IMR-90 (cell line): ENCODE results near the gene SFR1. TPM values are rescaled to one million over a fixed set of nuclear protein-coding genes. Genes with fewer than 3 reads are reported as not detected.

Source experiments
- ATAC-seq: fragments of 200-7000 bp; cut with Tn5 transposase; 2 replicates; pipeline ENCODE4 v1.9.1; 2020; ENCODE audit warnings: low read depth, mild to moderate bottlenecking, moderate library complexity
- BruUV-seq: library from RNA; stranded (reverse); fragments of 400-500 nt; replicated peaks from 2 replicates; lab custom pipeline; 2021; lab: Mats Ljungman, UMichigan
- CTCF ChIA-PET: fragments of 300-600 bp; formaldehyde crosslinking; extraction: SDS; loops from one replicate; lab custom pipeline; 2021; ENCODE audit warnings: antibody characterized with exemption; lab: Yijun Ruan, JAX
- POLR2A ChIA-PET: fragments of 300-600 bp; sonication (Branson Sonifier 250); formaldehyde crosslinking; loops from one replicate; lab custom pipeline; 2022; ENCODE audit warnings: antibody characterized with exemption; ENCODE audit not compliant: unreplicated experiment; lab: Charles Lee
- DNase-seq: peaks from one replicate; pipeline ENCODE4 v3.0.0; 2013
- H2AFZ ChIP-seq: replicated peaks from 2 replicates; pipeline ENCODE3; 2013; ENCODE audit warnings: low read length, mild to moderate bottlenecking; ENCODE audit not compliant: poor library complexity
- H2AK5ac ChIP-seq: 2 replicates; pipeline ENCODE4 v1.6.1; 2013; ENCODE audit warnings: low read depth, low read length, inconsistent platforms
- H2AK9ac ChIP-seq: replicated peaks from 2 replicates; pipeline ENCODE3; 2013; ENCODE audit warnings: mild to moderate bottlenecking, low read depth, low read length, moderate library complexity; ENCODE audit not compliant: poor library complexity
- H2BK120ac ChIP-seq: 2 replicates; pipeline ENCODE4 v1.6.1; 2013; ENCODE audit warnings: low read depth, low read length, inconsistent platforms
- H2BK15ac ChIP-seq: 3 replicates; pipeline ENCODE4 v1.6.1; 2013; ENCODE audit warnings: low read depth, low read length, inconsistent platforms
- H2BK20ac ChIP-seq: 2 replicates; pipeline ENCODE4 v1.6.1; 2013; ENCODE audit warnings: low read depth, mild to moderate bottlenecking, inconsistent platforms, low read length, moderate library complexity
- H2BK5ac ChIP-seq: 2 replicates; pipeline ENCODE4 v1.6.1; 2013; ENCODE audit warnings: mild to moderate bottlenecking, low read depth, low read length, inconsistent platforms; ENCODE audit not compliant: poor library complexity, severe bottlenecking
- H3K14ac ChIP-seq: replicated peaks from 2 replicates; pipeline ENCODE4 v1.6.1; 2013; ENCODE audit warnings: low read depth, low read length, inconsistent platforms
- H3K18ac ChIP-seq: 2 replicates; pipeline ENCODE4 v1.6.1; 2013; ENCODE audit warnings: low read depth, low read length, control low read depth
- H3K23ac ChIP-seq: 2 replicates; pipeline ENCODE4 v1.6.1; 2013; ENCODE audit warnings: low read depth, low read length, inconsistent platforms
- H3K27ac ChIP-seq: 2 replicates; pipeline ENCODE4 v1.5.1; 2013; ENCODE audit warnings: mild to moderate bottlenecking, control low read depth, low read length; ENCODE audit not compliant: insufficient read depth
- H3K27me3 ChIP-seq: 2 replicates; pipeline ENCODE4 v1.6.1; 2013; ENCODE audit warnings: low read length; ENCODE audit not compliant: control insufficient read depth, insufficient read depth
- H3K36me3 ChIP-seq: 2 replicates; pipeline ENCODE4 v1.6.1; 2013; ENCODE audit warnings: low read length, mixed read lengths; ENCODE audit not compliant: control insufficient read depth, insufficient read depth
- H3K4ac ChIP-seq: 2 replicates; pipeline ENCODE4 v1.6.1; 2013; ENCODE audit warnings: low read depth, low read length, inconsistent platforms
- H3K4me1 ChIP-seq: 2 replicates; pipeline ENCODE4 v1.6.1; 2013; ENCODE audit warnings: low read length, mixed read lengths; ENCODE audit not compliant: control insufficient read depth, insufficient read depth
- H3K4me2 ChIP-seq: 2 replicates; pipeline ENCODE4 v1.6.1; 2013; ENCODE audit warnings: low read depth, mild to moderate bottlenecking, control low read depth, low read length, moderate library complexity
- H3K4me3 ChIP-seq: 2 replicates; pipeline ENCODE4 v1.5.1; 2013; ENCODE audit warnings: low read depth, mild to moderate bottlenecking, control low read depth, low read length, moderate library complexity; ENCODE audit not compliant: insufficient read depth
- H3K56ac ChIP-seq: 2 replicates; pipeline ENCODE4 v1.6.1; 2013; ENCODE audit warnings: low read length, inconsistent platforms; ENCODE audit not compliant: insufficient read depth; ENCODE audit errors: extremely low read depth
- H3K79me1 ChIP-seq, 2 experiments: 2 replicates each; pipeline ENCODE4 v1.6.1; 2013; ENCODE audit warnings: low read length in 2 of 2, inconsistent platforms in 1 of 2, low read depth in 1 of 2
- H3K9ac ChIP-seq: 2 replicates; pipeline ENCODE4 v1.6.1; 2013; ENCODE audit warnings: low read depth, low read length, control low read depth
- H3K9me1 ChIP-seq: 2 replicates; pipeline ENCODE4 v1.6.1; 2013; ENCODE audit warnings: low read length, inconsistent platforms; ENCODE audit not compliant: insufficient read depth
- H3K9me3 ChIP-seq: 2 replicates; pipeline ENCODE4 v1.6.1; 2013; ENCODE audit warnings: low read length; ENCODE audit not compliant: control insufficient read depth, insufficient read depth
- H4K20me1 ChIP-seq: 2 replicates; pipeline ENCODE4 v1.6.1; 2013; ENCODE audit warnings: low read length, inconsistent platforms; ENCODE audit not compliant: insufficient read depth
- H4K5ac ChIP-seq: 2 replicates; pipeline ENCODE4 v1.6.1; 2013; ENCODE audit warnings: mild to moderate bottlenecking, low read depth, low read length, control low read depth
- H4K8ac ChIP-seq, 2 experiments: 2 replicates each; pipeline ENCODE4 v1.6.1; 2013; ENCODE audit warnings: low read depth in 2 of 2, low read length in 2 of 2, control low read depth in 1 of 2, inconsistent platforms in 1 of 2
- H4K91ac ChIP-seq: 2 replicates; pipeline ENCODE4 v1.6.1; 2013; ENCODE audit warnings: low read depth, low read length, inconsistent platforms; ENCODE audit not compliant: insufficient read depth
- CEBPB ChIP-seq: IDR thresholded peaks from 2 replicates; pipeline ENCODE4 v1.6.1; 2012; ENCODE audit warnings: low read depth, low read length, improper control_type of control experiment
- FOS ChIP-seq: fragments of 150-350 bp; IDR thresholded peaks from 2 replicates; pipeline ENCODE4 v1.6.1; 2016; ENCODE audit warnings: low read depth, low read length
- POLR2A ChIP-seq: IDR thresholded peaks from 2 replicates; pipeline ENCODE4 v1.6.1; 2012; ENCODE audit warnings: mild to moderate bottlenecking, low read depth, low read length
- WGBS, 2 experiments: methylation state at CpG; one replicate each; pipeline versions ENCODE4 v1.1.5 to v1.1.7; 2013; ENCODE audit warnings: missing lambda C conversion rate in 2 of 2; ENCODE audit not compliant: insufficient read length in 1 of 2; ENCODE audit errors: extremely low coverage in 2 of 2; 5-methylcytosine and 5-hydroxymethylcytosine counted together
- dilution Hi-C: fragments of 300-500 bp; cut with HindIII; formaldehyde crosslinking; loops from one replicate; pipeline ENCODE4 v1.14.3; 2018; ENCODE audit warnings: low sequenced_read_pairs; ENCODE audit not compliant: unreplicated experiment
- in situ Hi-C: fragments of 300-500 bp; cut with MboI; formaldehyde crosslinking; loops from 3 replicates; pipeline ENCODE4 v1.14.3; 2019; ENCODE audit warnings: low sequenced_read_pairs, inconsistent platforms, mixed read lengths
- intact Hi-C: fragments of 100-400 bp; cut with micrococcal nuclease; formaldehyde crosslinking; loops from 2 replicates; pipeline ENCODE4 v1.10.0; 2022
- polyA plus RNA-seq, 3 experiments: library from polyadenylated mRNA; depleted of rRNA; stranded (reverse); fragments of >200 nt; gene quantifications; 2 replicates each; pipeline ENCODE4 v1.2.3, GENCODE V29; 2012; ENCODE audit warnings: low replicate concordance in 1 of 3
- total RNA-seq: library from RNA; depleted of rRNA; stranded (reverse); fragments of >200 nt; gene quantifications from 2 replicates; pipeline ENCODE4 v1.2.3, GENCODE V29; 2012

The SFR1 gene
- total and polyA plus RNA-seq, 2 of the 4 experiments (the other 2 are of a cell fraction), result 1.6 to 2.3 TPM

- Histone ChIP-seq H3K4me2 (peak overlapping the region; percentile 86; the same call in 1 of the 2 replicates), H2BK120ac (peak overlapping the region; percentile 84; the same call in 1 of the 2 replicates), H2AFZ (no peak overlapping the region), H3K9me3 (no peaks in the 10 kb centered on the region), H3K27me3 (no peaks in the 10 kb centered on the region), H3K27ac (peak overlapping the region; percentile 38; the same call in 1 of the 2 replicates), H3K9ac (no peak overlapping the region), H3K9me1 (no peaks in the 10 kb centered on the region), H2BK20ac (peak overlapping the region; percentile 79; the same call in 1 of the 2 replicates), H4K91ac (no peak overlapping the region; the same call in 1 of the 2 replicates), H3K79me1 (no peaks in the 10 kb centered on the region), H3K4me1 (peaks cover 2% of the 10 kb centered on the region; the same call in 1 of the 2 replicates), H2BK5ac (peak overlapping the region; percentile 90), H3K36me3 (no peaks in the 10 kb centered on the region), H3K56ac (no peak overlapping the region), H3K14ac (no peak overlapping the region), H4K8ac (peak overlapping the region; percentile 0 to 57; a peak in 1 of 4 replicates), H2AK5ac (peak overlapping the region; percentile 38; the same call in 1 of the 2 replicates), H3K18ac (peak overlapping the region; percentile 95; the same call in 1 of the 2 replicates), H3K23ac (no peak overlapping the region), H3K4ac (peak overlapping the region; percentile 77; the same call in 1 of the 2 replicates), H2AK9ac (no peak overlapping the region), H3K4me3 (no peak overlapping the region), H2BK15ac (peak overlapping the region; percentile 67; the same call in 2 of the 3 replicates), H4K20me1 (no peaks in the 10 kb centered on the region), H4K5ac (no peak overlapping the region; the same call in 1 of the 2 replicates)
- DNase-seq, result peak; percentile 87
- ATAC-seq, result peak; percentile 91
- dilution Hi-C loops (no loop called here), in situ Hi-C loops (no loop called here), intact Hi-C loops (no loop called here)
- CTCF ChIA-PET, result interaction anchor here (1.2 kb wide), 1 partner anchor 12 kb away, joined by 4 read pairs; the partner anchor contains the start of gene SFR1
- POLR2A ChIA-PET, result interaction anchor here (0.7 kb wide), 1 partner anchor 12 kb away, joined by 6 read pairs; the partner anchor contains the start of gene SFR1
- peak; percentile 51; the same call in 1 of the 2 replicates for TF ChIP-seq CEBPB
- TF ChIP-seq FOS, result peak; percentile 57
- TF ChIP-seq POLR2A, result no peak
- WGBS, 2 experiments, result no CpG with 5 or more reads among the region's 3 CpGs
- BruUV-seq, result no TSS peak
Observed at GRCh38 chr10:104109908-104110662, 11.9 kb upstream of the SFR1 start.
